ENCODE results near the gene PLEK.

PLEK gene

GRCh38 chr2:68391869-68392268 lies 26.8 kb downstream of the PLEK start:
- POLR2A ChIA-PET: no interaction called here
- CTCF ChIA-PET: interaction anchor here (0.6 to 0.9 kb wide), 2 partner anchors 36 to 50 kb away, joined by 3 to 4 read pairs; no protein-coding TSS in a partner anchor
- TF ChIP-seq ZBTB11 (tag by site-specific recombination; conservative IDR thresholded peaks at IDR 0.05; ENCODE audit: low read depth): no peak
- no peak for TF ChIP-seq HOXD13 (CRISPR knock-in tag; IDR thresholded peaks at IDR 0.05; ENCODE audit: borderline replicate concordance)
- no peak for TF ChIP-seq YY2 (tag by site-specific recombination; IDR thresholded peaks at IDR 0.05)
- TF ChIP-seq ZBTB21 (tag by site-specific recombination; IDR thresholded peaks at IDR 0.05): no peak
- no peak for TF ChIP-seq ZNF670 (tag by site-specific recombination; IDR thresholded peaks at IDR 0.05; ENCODE audit: low read depth)
- TF ChIP-seq HOXA7 (CRISPR knock-in tag; IDR thresholded peaks at IDR 0.05; ENCODE audit: borderline replicate concordance): no peak
- TF ChIP-seq REST (tag by site-specific recombination; IDR thresholded peaks at IDR 0.05): no peak
- TF ChIP-seq ZNF394 (tag by site-specific recombination; IDR thresholded peaks at IDR 0.05; ENCODE audit: borderline replicate concordance): no peak
- no peak for TF ChIP-seq BCL11B (tag by site-specific recombination; IDR thresholded peaks at IDR 0.05; ENCODE audit: low read depth)
- TF ChIP-seq ZNF266 (tag by site-specific recombination; IDR thresholded peaks at IDR 0.05; ENCODE audit: low read depth): no peak
- no peak for TF ChIP-seq ZNF148 (tag by site-specific recombination; IDR thresholded peaks at IDR 0.05; ENCODE audit: borderline replicate concordance)
- no peak for TF ChIP-seq ZNF585B (tag by site-specific recombination; IDR thresholded peaks at IDR 0.05)
- no peak for TF ChIP-seq PRDM1 (tag by site-specific recombination; IDR thresholded peaks at IDR 0.05)
- TF ChIP-seq SCRT1 (tag by site-specific recombination; IDR thresholded peaks at IDR 0.05; ENCODE audit: borderline replicate concordance): no peak
- TF ChIP-seq REPIN1 (tag by site-specific recombination; IDR thresholded peaks at IDR 0.05; ENCODE audit: low read depth): no peak
- TF ChIP-seq ZNF785 (tag by site-specific recombination; IDR thresholded peaks at IDR 0.05): no peak
- TF ChIP-seq OSR2 (tag by site-specific recombination; IDR thresholded peaks at IDR 0.05): no peak
- no peak for TF ChIP-seq ZIC2 (tag by site-specific recombination; IDR thresholded peaks at IDR 0.05)
- no peak for TF ChIP-seq HIC1 (tag by site-specific recombination; IDR thresholded peaks at IDR 0.05)

More at GRCh38 chr2:68391869-68392268, 26.8 kb downstream of the PLEK start:
- Histone ChIP-seq H3K4me1 (ENCODE audit: control insufficient read depth, insufficient read depth, low read length) (no peaks in the 10 kb centered on the region), H3K4me3 (ENCODE audit: low read depth, low read length) (no peak overlapping the region), H3K36me3 (ENCODE audit: control insufficient read depth in 2 of 2, insufficient read depth in 1 of 2, low read length in 2 of 2) (no peaks in the 10 kb centered on the region), H3K9me3 (ENCODE audit: control insufficient read depth, insufficient read depth, low read depth, low read length) (no peaks in the 10 kb centered on the region), H3K27ac (ENCODE audit: extremely low read depth, low read depth, low read length) (no peak overlapping the region)

Measured in HEK293 (cell line).